ENCODE results near the gene TLX3. TPM values are rescaled to one million over a fixed set of nuclear protein-coding genes. Genes with fewer than 3 reads are reported as not detected.
"Not testable (repeated sequence)": the region's sequence is repeated elsewhere in the genome, so short reads cannot be mapped to it uniquely, and the experiment has no call there.

Gene TLX3
- total RNA-seq, 2 donors from 2014 or later, result not detected

- Mint-ChIP-seq H3K27ac (no peak overlapping the region), H3K4me1 (no peaks in the 10 kb centered on the region), H3K27me3 (peaks cover 19% of the 10 kb centered on the region), H3K36me3 (ENCODE audit: low read depth) (no peaks in the 10 kb centered on the region), H3K9me3 (no peaks in the 10 kb centered on the region), H3K4me3 (no peak overlapping the region)
- ATAC-seq (replicated peaks), result no peak
Observed at GRCh38 chr5:171288066-171288465, 21.0 kb upstream of the TLX3 start.

DNA sequence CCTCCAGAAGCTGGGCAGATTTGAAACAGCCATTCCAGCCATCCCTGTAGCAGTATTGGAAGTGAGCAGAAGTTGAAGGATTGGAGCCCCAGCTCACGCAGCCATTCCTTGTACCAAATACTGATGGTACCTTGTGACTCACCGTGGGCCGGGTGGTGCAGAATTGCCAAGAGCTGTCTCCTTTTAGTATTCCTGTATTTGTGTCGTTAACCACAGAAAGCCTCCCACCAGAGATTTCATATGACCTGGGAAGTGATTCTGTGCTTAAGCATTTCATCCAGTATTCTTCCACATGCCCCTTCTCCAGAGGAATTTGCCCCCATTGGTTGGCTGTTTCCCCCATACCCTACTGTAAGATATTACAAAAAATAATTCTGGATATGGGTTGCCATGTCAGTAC is 17.7 kb upstream of the TLX3 start:
- no peaks in the 10 kb centered on the region for H3K9me3 Mint-ChIP-seq
- no peaks in the 10 kb centered on the region for H3K4me1 Mint-ChIP-seq
- H3K36me3 Mint-ChIP-seq (ENCODE audit: low read depth), result no peaks in the 10 kb centered on the region
- ATAC-seq (replicated peaks), result no peak
- no peak overlapping the region for H3K27ac Mint-ChIP-seq
- H3K4me3 Mint-ChIP-seq, result no peak overlapping the region
- H3K27me3 Mint-ChIP-seq, result peaks cover 8% of the 10 kb centered on the region

- Mint-ChIP-seq H3K27me3 (peaks cover 4% of the 10 kb centered on the region), H3K27ac (no peak overlapping the region), H3K4me3 (no peak overlapping the region), H3K9me3 (no peaks in the 10 kb centered on the region), H3K36me3 (ENCODE audit: low read depth) (no peaks in the 10 kb centered on the region), H3K4me1 (no peaks in the 10 kb centered on the region)
- no peak for ATAC-seq (replicated peaks)
Observed at GRCh38 chr5:171295299-171295698, 13.7 kb upstream of the TLX3 start.

DNA sequence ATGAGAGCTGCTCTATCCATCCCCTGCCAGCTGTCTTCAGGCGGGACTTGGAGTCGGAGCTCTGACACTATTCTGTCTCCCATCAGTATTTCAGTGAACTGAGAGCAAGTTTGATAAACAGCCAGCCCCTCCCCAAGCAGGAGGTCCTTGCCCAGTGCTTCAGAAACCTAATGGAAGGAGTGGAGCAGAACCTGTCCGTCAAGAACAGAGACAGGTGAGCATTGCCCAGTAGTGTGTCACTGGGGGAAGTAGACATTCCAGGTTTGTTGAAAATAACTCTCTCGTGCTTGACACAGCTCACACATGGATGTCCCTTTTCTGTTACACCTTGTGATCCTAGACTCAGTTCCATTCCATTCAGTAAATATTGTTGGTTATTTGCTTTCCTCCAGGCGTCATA is 13.2 kb upstream of the TLX3 start:
- no peaks in the 10 kb centered on the region for H3K4me1 Mint-ChIP-seq
- no peak overlapping the region for H3K27ac Mint-ChIP-seq
- H3K4me3 Mint-ChIP-seq, result no peak overlapping the region
- H3K9me3 Mint-ChIP-seq, result no peaks in the 10 kb centered on the region
- no peak for ATAC-seq (replicated peaks)
- peaks cover 9% of the 10 kb centered on the region for H3K27me3 Mint-ChIP-seq
- no peaks in the 10 kb centered on the region for H3K36me3 Mint-ChIP-seq (ENCODE audit: low read depth)

GRCh38 chr5:171297941-171298340 is 11.1 kb upstream of the TLX3 start:
- H3K4me1 Mint-ChIP-seq; H3K36me3 Mint-ChIP-seq (ENCODE audit: low read depth); H3K27ac Mint-ChIP-seq; H3K9me3 Mint-ChIP-seq; ATAC-seq (replicated peaks); H3K4me3 Mint-ChIP-seq: not testable (repeated sequence)
- peaks cover 27% of the 10 kb centered on the region for H3K27me3 Mint-ChIP-seq

DNA sequence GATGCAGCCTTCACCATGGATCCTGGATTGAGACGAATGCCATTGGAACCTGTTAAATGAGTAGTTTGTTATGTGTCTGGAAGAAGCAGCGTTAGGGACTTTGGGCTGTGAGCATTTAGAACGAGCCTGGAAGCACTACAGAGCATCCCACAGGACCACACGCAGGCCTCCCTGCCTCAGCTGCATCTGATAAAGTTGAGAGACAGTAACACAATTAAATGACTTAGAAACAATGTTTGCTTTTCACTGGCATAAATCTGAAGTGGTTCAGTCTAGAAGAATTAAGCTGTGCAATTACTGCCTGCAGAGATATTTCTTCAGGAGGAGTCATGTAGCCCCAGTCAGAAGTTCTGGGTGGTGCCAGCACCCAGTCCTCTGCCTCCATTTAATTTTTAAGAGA is 9.8 kb upstream of the TLX3 start:
- H3K9me3 Mint-ChIP-seq, result no peaks in the 10 kb centered on the region
- H3K4me3 Mint-ChIP-seq, result no peak overlapping the region
- H3K27me3 Mint-ChIP-seq, result peaks cover 32% of the 10 kb centered on the region
- no peak overlapping the region for H3K27ac Mint-ChIP-seq
- H3K36me3 Mint-ChIP-seq (ENCODE audit: low read depth), result no peaks in the 10 kb centered on the region
- no peaks in the 10 kb centered on the region for H3K4me1 Mint-ChIP-seq
- no peak for ATAC-seq (replicated peaks)

DNA sequence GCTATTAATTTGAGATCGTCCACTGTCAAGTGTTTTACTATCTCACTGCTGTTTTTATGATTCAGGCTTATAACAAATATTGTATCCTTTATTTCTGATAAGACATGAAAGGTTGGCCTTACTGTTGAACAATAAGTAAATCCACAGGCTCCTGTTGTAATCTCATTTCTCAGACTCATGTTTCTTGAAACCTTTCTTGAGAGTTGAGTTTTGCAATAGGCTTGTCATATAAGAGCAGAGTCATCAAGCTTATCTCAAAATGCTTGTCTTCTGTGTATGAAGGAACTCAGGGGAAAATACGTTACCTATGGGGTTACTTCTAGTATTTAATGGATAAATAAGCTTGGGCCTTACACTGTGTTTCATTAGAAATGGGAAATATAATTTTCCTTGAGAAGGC is 9.2 kb upstream of the TLX3 start:
- no peaks in the 10 kb centered on the region for H3K4me1 Mint-ChIP-seq
- no peak overlapping the region for H3K27ac Mint-ChIP-seq
- H3K4me3 Mint-ChIP-seq, result no peak overlapping the region
- no peaks in the 10 kb centered on the region for H3K36me3 Mint-ChIP-seq (ENCODE audit: low read depth)
- H3K27me3 Mint-ChIP-seq, result peaks cover 38% of the 10 kb centered on the region
- no peak for ATAC-seq (replicated peaks)
- no peaks in the 10 kb centered on the region for H3K9me3 Mint-ChIP-seq

- H3K4me1 Mint-ChIP-seq, result no peaks in the 10 kb centered on the region
- ATAC-seq (replicated peaks), result no peak
- H3K4me3 Mint-ChIP-seq, result no peak overlapping the region
- peaks cover 40% of the 10 kb centered on the region for H3K27me3 Mint-ChIP-seq
- no peaks in the 10 kb centered on the region for H3K36me3 Mint-ChIP-seq (ENCODE audit: low read depth)
- H3K27ac Mint-ChIP-seq, result no peak overlapping the region
- no peaks in the 10 kb centered on the region for H3K9me3 Mint-ChIP-seq
Observed at GRCh38 chr5:171300358-171300757, 8.7 kb upstream of the TLX3 start.

GRCh38 chr5:171306166-171306565 is 2.9 kb upstream of the TLX3 start:
- Mint-ChIP-seq H3K4me3 (no peak overlapping the region), H3K4me1 (peaks cover 5% of the 10 kb centered on the region), H3K27ac (no peak overlapping the region), H3K36me3 (ENCODE audit: low read depth) (no peaks in the 10 kb centered on the region), H3K9me3 (no peaks in the 10 kb centered on the region), H3K27me3 (peaks cover 66% of the 10 kb centered on the region)
- no peak for ATAC-seq (replicated peaks)

DNA sequence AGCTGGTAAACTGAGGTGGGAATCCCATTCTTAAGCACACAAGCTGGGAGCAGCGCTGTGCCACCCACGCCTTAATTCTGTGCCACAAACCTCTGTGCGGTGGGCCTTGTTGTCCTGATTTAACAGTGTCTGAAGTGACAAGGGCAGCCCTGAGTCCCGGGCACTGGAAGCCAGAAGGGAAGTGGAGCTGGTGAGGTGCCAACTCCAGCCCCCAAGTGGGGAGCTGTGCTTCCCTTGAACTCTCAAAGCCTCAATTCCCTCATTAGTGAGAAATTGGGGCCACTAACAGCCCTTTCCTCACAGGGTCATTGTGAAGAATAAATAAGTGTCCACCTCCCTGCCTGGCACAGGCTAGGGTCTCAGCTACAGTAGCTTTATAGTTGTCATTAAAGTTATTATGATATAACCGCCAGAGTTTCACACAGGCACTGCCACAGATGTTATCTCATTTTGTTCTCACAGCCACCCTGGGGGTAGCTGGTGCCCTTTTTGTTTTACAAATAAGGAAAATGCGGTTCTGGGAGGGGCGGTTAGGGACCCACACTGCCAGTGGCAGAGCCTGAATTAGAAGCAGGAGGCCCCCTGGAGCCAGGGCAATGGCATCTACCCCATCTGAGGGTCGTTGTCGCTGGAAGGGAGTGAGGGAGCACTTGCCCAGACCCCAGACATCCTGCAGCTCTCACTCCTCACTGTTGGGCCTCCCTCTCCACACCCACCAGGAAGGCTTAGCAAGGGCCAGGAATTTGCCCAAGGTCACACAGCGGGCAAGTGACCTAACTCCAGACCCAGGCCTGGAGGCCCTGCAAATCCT is 2.1 kb upstream of the TLX3 start:
- Mint-ChIP-seq H3K27ac (no peak overlapping the region), H3K4me1 (peaks cover 5% of the 10 kb centered on the region), H3K9me3 (no peaks in the 10 kb centered on the region), H3K27me3 (peaks cover 61% of the 10 kb centered on the region), H3K4me3 (no peak overlapping the region), H3K36me3 (ENCODE audit: low read depth) (no peaks in the 10 kb centered on the region)
- ATAC-seq (replicated peaks), result no peak

DNA sequence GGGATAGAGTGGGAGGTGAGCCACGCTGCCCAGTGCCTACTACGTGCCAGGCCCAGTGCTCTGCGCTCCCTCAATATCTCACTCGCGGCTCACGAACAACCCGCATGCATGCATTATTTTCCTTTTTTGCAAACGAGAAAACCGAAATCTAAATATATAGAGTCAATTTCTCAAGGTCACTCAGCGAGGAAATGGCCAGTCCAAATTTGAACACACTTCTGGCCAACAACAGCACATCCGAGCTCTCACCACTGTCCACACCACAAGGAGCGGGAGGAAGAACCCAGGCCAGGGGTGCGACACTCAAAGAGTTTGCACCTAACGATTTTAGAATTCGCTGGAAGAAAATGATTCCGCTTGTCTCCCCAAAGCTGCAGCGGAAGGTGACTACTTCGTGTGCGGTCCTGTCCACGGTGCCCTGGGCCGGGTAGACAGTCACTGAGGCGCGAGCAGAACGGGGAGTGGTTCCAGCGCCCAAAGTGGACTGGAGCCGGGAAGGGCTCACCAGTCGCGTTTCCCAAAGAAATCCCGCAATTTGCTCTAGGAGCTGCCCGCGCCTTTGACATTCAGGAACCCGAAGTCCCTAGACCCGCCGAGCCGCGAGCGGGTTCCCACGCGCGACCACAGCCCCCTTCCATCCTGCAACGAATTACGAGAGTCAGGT is 1.1 kb upstream of the TLX3 start:
- peaks cover 55% of the 10 kb centered on the region for H3K27me3 Mint-ChIP-seq
- H3K36me3 Mint-ChIP-seq (ENCODE audit: low read depth), result peaks cover 4% of the 10 kb centered on the region
- peaks cover 9% of the 10 kb centered on the region for H3K4me1 Mint-ChIP-seq
- H3K9me3 Mint-ChIP-seq, result no peaks in the 10 kb centered on the region
- no peak overlapping the region for H3K27ac Mint-ChIP-seq
- H3K4me3 Mint-ChIP-seq, result no peak overlapping the region
- ATAC-seq (replicated peaks), result no peak

GRCh38 chr5:171309276-171310211 is 496 bp downstream of the TLX3 start:
- H3K4me1 Mint-ChIP-seq, result peaks cover 15% of the 10 kb centered on the region
- H3K27me3 Mint-ChIP-seq, result peaks cover 53% of the 10 kb centered on the region
- no peak overlapping the region for H3K27ac Mint-ChIP-seq
- no peak overlapping the region for H3K4me3 Mint-ChIP-seq
- no peak for ATAC-seq (replicated peaks)
- no peaks in the 10 kb centered on the region for H3K9me3 Mint-ChIP-seq
- peaks cover 7% of the 10 kb centered on the region for H3K36me3 Mint-ChIP-seq (ENCODE audit: low read depth)

DNA sequence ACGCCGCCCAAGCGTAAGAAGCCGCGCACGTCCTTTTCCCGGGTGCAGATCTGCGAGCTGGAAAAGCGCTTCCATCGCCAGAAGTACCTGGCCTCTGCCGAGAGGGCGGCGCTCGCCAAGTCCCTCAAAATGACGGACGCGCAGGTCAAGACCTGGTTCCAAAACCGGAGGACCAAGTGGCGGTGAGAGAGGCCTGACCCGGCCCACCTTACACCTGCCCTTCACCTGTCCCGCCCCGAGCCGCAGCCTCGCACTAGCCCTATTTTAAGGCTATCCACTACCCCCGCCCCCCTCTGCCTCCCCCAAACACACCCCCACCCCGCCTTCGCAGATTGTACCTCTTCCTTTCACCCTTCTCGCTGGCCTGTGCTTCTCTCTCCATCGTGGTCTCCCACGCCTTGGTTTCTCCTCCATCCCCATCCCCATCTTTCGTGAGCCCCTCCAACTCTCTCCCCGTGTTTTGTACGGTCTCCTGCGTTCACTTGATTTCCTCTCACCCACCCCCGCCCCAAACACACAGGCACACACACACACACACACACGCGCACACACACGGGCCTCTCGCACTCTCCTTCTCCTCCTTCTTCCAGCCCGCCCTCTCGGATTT is 1.3 kb downstream of the TLX3 start:
- ATAC-seq (replicated peaks), result no peak
- Mint-ChIP-seq H3K9me3 (no peaks in the 10 kb centered on the region), H3K36me3 (ENCODE audit: low read depth) (peaks cover 7% of the 10 kb centered on the region), H3K27ac (no peak overlapping the region), H3K4me3 (peak overlapping the region; percentile 32), H3K4me1 (peaks cover 15% of the 10 kb centered on the region), H3K27me3 (peaks cover 48% of the 10 kb centered on the region)

GRCh38 chr5:171310819-171311321 is 1.8 kb downstream of the TLX3 start:
- Mint-ChIP-seq H3K27me3 (peaks cover 45% of the 10 kb centered on the region), H3K36me3 (ENCODE audit: low read depth) (peaks cover 7% of the 10 kb centered on the region), H3K9me3 (no peaks in the 10 kb centered on the region), H3K4me3 (peak overlapping the region; percentile 32), H3K4me1 (peaks cover 15% of the 10 kb centered on the region), H3K27ac (no peak overlapping the region)
- no peak for ATAC-seq (replicated peaks)

All from activated T-helper 17 cell treated with anti-CD3 and anti-CD28 coated beads, Interleukin-2, amount 50 U/mL, for 72 hours (primary cell).